Activated CD8-positive, alpha-beta T cell treated with anti-CD3 and anti-CD28 coated beads for 36 hours (primary cell): ENCODE data around the gene TMEM214. TPM values are rescaled to one million over a fixed set of nuclear protein-coding genes. Genes with fewer than 3 reads are reported as not detected.

Experiments
- ATAC-seq: fragments of 200-7000 bp; cut with Tn5 transposase; one replicate; pipeline ENCODE4 v1.10.0; 2021; ENCODE audit warnings: mild to moderate bottlenecking, moderate library complexity
- CTCF ChIA-PET: fragments of 350-600 bp; sonication (Branson Sonifier 250); formaldehyde crosslinking; loops from one replicate; lab custom pipeline; 2021; ENCODE audit warnings: antibody characterized with exemption; lab: Charles Lee
- POLR2A ChIA-PET: fragments of 350-600 bp; sonication (Branson Sonifier 250); formaldehyde crosslinking; loops from one replicate; lab custom pipeline; 2021; ENCODE audit warnings: antibody characterized with exemption; lab: Charles Lee
- DNase-seq: peaks from one replicate; pipeline ENCODE4 v3.0.0-alpha.2; 2020
- H3K27ac Mint-ChIP-seq: one replicate; pipeline ENCODE4 v1.8.0; 2021; ENCODE audit warnings: mild to moderate bottlenecking, mixed read lengths
- H3K27me3 Mint-ChIP-seq: one replicate; pipeline ENCODE4 v1.8.0; 2021; ENCODE audit warnings: mixed read lengths
- H3K36me3 Mint-ChIP-seq: one replicate; pipeline ENCODE4 v1.8.0; 2021; ENCODE audit warnings: low read depth, mixed read lengths
- H3K4me1 Mint-ChIP-seq: one replicate; pipeline ENCODE4 v1.8.0; 2021; ENCODE audit warnings: low read depth, mixed read lengths
- H3K4me3 Mint-ChIP-seq: one replicate; pipeline ENCODE4 v1.8.0; 2021; ENCODE audit warnings: mild to moderate bottlenecking, moderate library complexity, mixed read lengths
- H3K9me3 Mint-ChIP-seq: one replicate; pipeline ENCODE4 v1.8.0; 2021; ENCODE audit warnings: mixed read lengths
- intact Hi-C: fragments of 100-400 bp; cut with micrococcal nuclease; formaldehyde crosslinking; loops from one replicate; pipeline ENCODE4 v1.10.0; 2022
- total RNA-seq, 2 experiments: library from RNA; stranded (reverse); gene quantifications; one replicate each; pipeline ENCODE4 v1.2.3, GENCODE V29; 2021
- TF ChIP-seq, protein P1 (sequence below): fragments of 200-600 bp; IDR thresholded peaks from one replicate; pipeline ENCODE4 v1.8.0; 2022; ENCODE audit warnings: antibody characterized with exemption, mild to moderate bottlenecking

TMEM214 gene
- total RNA-seq, 2 experiments from 2014 or later, result 54.1 to 58.9 TPM

GRCh38 chr2:27039426-27039825, 6.7 kb downstream of the TMEM214 start:
- no peaks in the 10 kb centered on the region for H3K27me3 Mint-ChIP-seq
- no peak for DNase-seq
- peaks cover 5% of the 10 kb centered on the region for H3K4me1 Mint-ChIP-seq
- no peak overlapping the region for H3K4me3 Mint-ChIP-seq
- H3K27ac Mint-ChIP-seq, result no peak overlapping the region
- intact Hi-C loops, result no loop called here
- H3K9me3 Mint-ChIP-seq, result no peaks in the 10 kb centered on the region
- no peak for ATAC-seq
- H3K36me3 Mint-ChIP-seq, result peaks cover 37% of the 10 kb centered on the region
- ChIA-PET CTCF (interaction anchor here (0.6 to 1.9 kb wide), 3 partner anchors 10 to 264 kb away, joined by 3 to 5 read pairs (median 3); no protein-coding TSS in a partner anchor), POLR2A (interaction anchor here (1.2 to 3.4 kb wide), 4 partner anchors 11 to 80 kb away, joined by 3 to 26 read pairs (median 4); partner anchors contain the start of gene AGBL5)
- TF ChIP-seq, protein P1, sequence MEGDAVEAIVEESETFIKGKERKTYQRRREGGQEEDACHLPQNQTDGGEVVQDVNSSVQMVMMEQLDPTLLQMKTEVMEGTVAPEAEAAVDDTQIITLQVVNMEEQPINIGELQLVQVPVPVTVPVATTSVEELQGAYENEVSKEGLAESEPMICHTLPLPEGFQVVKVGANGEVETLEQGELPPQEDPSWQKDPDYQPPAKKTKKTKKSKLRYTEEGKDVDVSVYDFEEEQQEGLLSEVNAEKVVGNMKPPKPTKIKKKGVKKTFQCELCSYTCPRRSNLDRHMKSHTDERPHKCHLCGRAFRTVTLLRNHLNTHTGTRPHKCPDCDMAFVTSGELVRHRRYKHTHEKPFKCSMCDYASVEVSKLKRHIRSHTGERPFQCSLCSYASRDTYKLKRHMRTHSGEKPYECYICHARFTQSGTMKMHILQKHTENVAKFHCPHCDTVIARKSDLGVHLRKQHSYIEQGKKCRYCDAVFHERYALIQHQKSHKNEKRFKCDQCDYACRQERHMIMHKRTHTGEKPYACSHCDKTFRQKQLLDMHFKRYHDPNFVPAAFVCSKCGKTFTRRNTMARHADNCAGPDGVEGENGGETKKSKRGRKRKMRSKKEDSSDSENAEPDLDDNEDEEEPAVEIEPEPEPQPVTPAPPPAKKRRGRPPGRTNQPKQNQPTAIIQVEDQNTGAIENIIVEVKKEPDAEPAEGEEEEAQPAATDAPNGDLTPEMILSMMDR, result no peak

- CTCF ChIA-PET, result interaction anchor here (0.6 to 1.9 kb wide), 3 partner anchors 10 to 263 kb away, joined by 3 to 5 read pairs (median 3); no protein-coding TSS in a partner anchor
- Mint-ChIP-seq H3K4me3 (no peak overlapping the region), H3K9me3 (no peaks in the 10 kb centered on the region), H3K4me1 (peaks cover 2% of the 10 kb centered on the region), H3K27ac (no peak overlapping the region), H3K27me3 (no peaks in the 10 kb centered on the region), H3K36me3 (peaks cover 39% of the 10 kb centered on the region)
- TF ChIP-seq, protein P1, result no peak
- DNase-seq, result no peak
- intact Hi-C loops, result no loop called here
- POLR2A ChIA-PET, result interaction anchor here (1.2 to 3.4 kb wide), 4 partner anchors 10 to 81 kb away, joined by 3 to 26 read pairs (median 4); partner anchors contain the start of gene AGBL5
- no peak for ATAC-seq
Measured at GRCh38 chr2:27039871-27040270, 7.1 kb downstream of the TMEM214 start.

DNA sequence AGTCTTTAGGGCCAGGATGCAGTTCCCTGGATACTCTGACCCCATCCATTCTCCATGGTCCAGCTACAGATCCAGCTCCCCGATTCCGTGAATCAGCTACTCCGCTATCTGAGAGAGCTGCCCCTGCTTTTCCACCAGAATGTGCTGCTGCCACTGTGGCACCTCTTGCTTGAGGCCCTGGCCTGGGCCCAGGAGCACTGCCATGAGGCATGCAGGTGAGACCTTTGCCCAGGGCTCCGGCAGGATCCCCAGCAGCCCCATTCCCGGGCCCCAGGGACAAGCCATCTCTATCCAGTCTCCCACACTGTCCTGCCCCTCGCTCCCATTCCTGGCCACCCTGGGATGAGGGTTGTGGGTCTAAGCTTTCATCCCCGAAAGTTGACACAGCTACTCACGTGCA, 7.5 kb downstream of the TMEM214 start:
- CTCF ChIA-PET, result interaction anchor here (0.6 to 1.9 kb wide), 2 partner anchors 23 to 263 kb away, joined by 3 to 5 read pairs; no protein-coding TSS in a partner anchor
- TF ChIP-seq, protein P1, result no peak
- no peak overlapping the region for H3K4me3 Mint-ChIP-seq
- intact Hi-C loops, result no loop called here
- DNase-seq, result no peak
- H3K36me3 Mint-ChIP-seq, result peaks cover 35% of the 10 kb centered on the region
- H3K27ac Mint-ChIP-seq, result no peak overlapping the region
- no peak for ATAC-seq
- H3K27me3 Mint-ChIP-seq, result no peaks in the 10 kb centered on the region
- POLR2A ChIA-PET, result interaction anchor here (1.2 to 3.4 kb wide), 4 partner anchors 10 to 81 kb away, joined by 3 to 26 read pairs (median 4); partner anchors contain the start of gene AGBL5
- H3K9me3 Mint-ChIP-seq, result no peaks in the 10 kb centered on the region
- H3K4me1 Mint-ChIP-seq, result no peaks in the 10 kb centered on the region

- H3K4me1 Mint-ChIP-seq, result no peaks in the 10 kb centered on the region
Measured at GRCh38 chr2:27041752-27042151, 9.0 kb downstream of the TMEM214 start.

More at GRCh38 chr2:27041752-27042151, 9.0 kb downstream of the TMEM214 start:
- H3K36me3 Mint-ChIP-seq, result peaks cover 23% of the 10 kb centered on the region
- no peaks in the 10 kb centered on the region for H3K27me3 Mint-ChIP-seq
- intact Hi-C loops, result no loop called here
- ATAC-seq (no peak), DNase-seq (no peak)
- H3K27ac Mint-ChIP-seq, result no peak overlapping the region
- TF ChIP-seq, protein P1, result no peak
- POLR2A ChIA-PET, result interaction anchor here (0.6 to 3.4 kb wide), 2 partner anchors 9 to 242 kb away, joined by 3 to 26 read pairs; partner anchors contain the start of gene AGBL5
- H3K9me3 Mint-ChIP-seq, result no peaks in the 10 kb centered on the region
- no peak overlapping the region for H3K4me3 Mint-ChIP-seq
- CTCF ChIA-PET, result no interaction called here
